ENCODE measurements around the gene GALNT17. TPM values are rescaled to one million over a fixed set of nuclear protein-coding genes. Genes with fewer than 3 reads are reported as not detected.

The GALNT17 gene
- total RNA-seq, 3 donors from 2014 or later = 0.69 to 17.3 (median 1.6) TPM

GRCh38 chr7:71461572-71461971, 329.6 kb downstream of the GALNT17 start:
- no peak for ATAC-seq

GRCh38 chr7:71465741-71466189, 333.8 kb downstream of the GALNT17 start:
- no peaks in the 10 kb centered on the region for H3K4me1 ChIP-seq (ENCODE audit: low read depth)
- DNase-seq (no peak), ATAC-seq (no peak)
- peaks cover 45% of the 10 kb centered on the region for H3K9me3 ChIP-seq
- no peaks in the 10 kb centered on the region for H3K36me3 ChIP-seq (ENCODE audit: low read depth)
- intact Hi-C loops (cut with DNase I, micrococcal nuclease) = no loop called here
- no peak for TF ChIP-seq CTCF (IDR thresholded peaks at IDR 0.05)
- H3K4me3 ChIP-seq = no peak overlapping the region

More at GRCh38 chr7:71461572-71461971, 329.6 kb downstream of the GALNT17 start:
- Histone ChIP-seq H3K4me1 (ENCODE audit: low read depth) (no peaks in the 10 kb centered on the region), H3K36me3 (ENCODE audit: low read depth) (no peaks in the 10 kb centered on the region), H3K9me3 (peaks cover 39% of the 10 kb centered on the region), H3K4me3 (no peak overlapping the region)
- no peak for DNase-seq
- intact Hi-C loops (cut with DNase I, micrococcal nuclease) = no loop called here
- TF ChIP-seq CTCF (IDR thresholded peaks at IDR 0.05) = no peak

GRCh38 chr7:71466448-71467145, 334.7 kb downstream of the GALNT17 start:
- no peak overlapping the region for H3K4me3 ChIP-seq
- H3K4me1 ChIP-seq (ENCODE audit: low read depth) = no peaks in the 10 kb centered on the region
- DNase-seq (no peak), ATAC-seq (no peak)
- no peaks in the 10 kb centered on the region for H3K36me3 ChIP-seq (ENCODE audit: low read depth)
- intact Hi-C loops (cut with DNase I, micrococcal nuclease) = no loop called here
- peaks cover 48% of the 10 kb centered on the region for H3K9me3 ChIP-seq
- no peak for TF ChIP-seq CTCF (IDR thresholded peaks at IDR 0.05)

GRCh38 chr7:71470326-71470725, 338.4 kb downstream of the GALNT17 start:
- TF ChIP-seq CTCF (IDR thresholded peaks at IDR 0.05) = no peak
- no peaks in the 10 kb centered on the region for H3K36me3 ChIP-seq (ENCODE audit: low read depth)
- H3K9me3 ChIP-seq = peaks cover 52% of the 10 kb centered on the region
- ATAC-seq (no peak), DNase-seq (no peak)
- intact Hi-C loops (cut with DNase I, micrococcal nuclease) = no loop called here
- no peak overlapping the region for H3K4me3 ChIP-seq
- H3K4me1 ChIP-seq (ENCODE audit: low read depth) = no peaks in the 10 kb centered on the region

GRCh38 chr7:71470830-71471229, 338.9 kb downstream of the GALNT17 start:
- TF ChIP-seq CTCF (IDR thresholded peaks at IDR 0.05) = no peak
- Histone ChIP-seq H3K36me3 (ENCODE audit: low read depth) (no peaks in the 10 kb centered on the region), H3K4me3 (no peak overlapping the region), H3K9me3 (peaks cover 51% of the 10 kb centered on the region), H3K4me1 (ENCODE audit: low read depth) (no peaks in the 10 kb centered on the region)
- ATAC-seq (no peak), DNase-seq (no peak)
- intact Hi-C loops (cut with DNase I, micrococcal nuclease) = no loop called here
